A549 (cell line): ENCODE data around the gene RAD51B. TPM values are rescaled to one million over a fixed set of nuclear protein-coding genes. Genes with fewer than 3 reads are reported as not detected.
A peak's percentile ranks its signal among the peaks of the same experiment; 100 is the strongest.
"Not testable (repeated sequence)": the region's sequence is repeated elsewhere in the genome, so short reads cannot be mapped to it uniquely, and the experiment has no call there.

ENCODE experiments used
- ATAC-seq, 2 experiments: fragments of 200-7000 bp in 1 of 2; fragments of >200 bp in 1 of 2; cut with Nextera tagmentation in 1 of 2; cut with Tn5 transposase in 1 of 2; 3 replicates each; pipeline versions ENCODE4 v1.8.0 to v1.9.1; 2018 to 2020; ENCODE audit warnings: mild to moderate bottlenecking in 1 of 2, moderate library complexity in 1 of 2
- CTCF ChIA-PET: fragments of 300-600 bp; sonication (Branson Sonifier 250); formaldehyde crosslinking; extraction: SDS; loops from one replicate; lab custom pipeline; 2021; ENCODE audit warnings: antibody characterized with exemption, inconsistent platforms; lab: Yijun Ruan, JAX
- POLR2A ChIA-PET: fragments of 350-600 bp; formaldehyde crosslinking; extraction: SDS; loops from one replicate; lab custom pipeline; 2021; ENCODE audit warnings: antibody characterized with exemption, inconsistent platforms; lab: Yijun Ruan, JAX
- DNase-seq, 2 experiments: peaks; one replicate each; pipeline versions ENCODE4 v3.0.0 to v3.0.0-alpha.2; 2011 to 2016; ENCODE audit warnings: low read depth in 1 of 2, low spot score in 1 of 2
- FAIRE-seq: peaks from 2 replicates; lab custom pipeline; 2011; peaks lifted over from hg19 to GRCh38; lab: Jason Lieb, UNC
- H3K27ac ChIP-seq, 2 experiments: fragments of >200 bp; sonication (Bioruptor Twin); formaldehyde crosslinking; 3 replicates each; pipeline ENCODE4 v1.5.1; 2016 to 2017
- H3K4me1 ChIP-seq: fragments of >200 bp; sonication (Bioruptor Twin); formaldehyde crosslinking; 3 replicates; pipeline ENCODE4 v1.6.1; 2016
- H3K4me2 ChIP-seq: fragments of >200 bp; sonication (Bioruptor Twin); formaldehyde crosslinking; 3 replicates; pipeline ENCODE4 v1.6.1; 2016
- H3K4me3 ChIP-seq: fragments of >200 bp; sonication (Bioruptor Twin); formaldehyde crosslinking; 3 replicates; pipeline ENCODE4 v1.5.1; 2016
- H3K9me3 ChIP-seq: fragments of >200 bp; sonication (Bioruptor Twin); formaldehyde crosslinking; 3 replicates; pipeline ENCODE4 v1.6.1; 2016
- CHD2 ChIP-seq: fragments of 150-350 bp; IDR thresholded peaks from 2 replicates; pipeline ENCODE4 v1.6.1; 2014; ENCODE audit warnings: low read length; ENCODE audit not compliant: partially characterized antibody
- CHD4 ChIP-seq: fragments of 200-600 bp; sonication (generic); IDR thresholded peaks from 2 replicates; pipeline ENCODE4 v1.6.1; 2016; ENCODE audit warnings: antibody characterized with exemption, mild to moderate bottlenecking, borderline replicate concordance
- EP300 ChIP-seq, 2 experiments: fragments of >200 bp; sonication (Bioruptor Twin); formaldehyde crosslinking; IDR thresholded peaks; 2 replicates in 1 of 2; 3 replicates in 1 of 2; pipeline ENCODE4 v1.6.1; 2016 to 2017
- ESRRA ChIP-seq: fragments of 150-350 bp; IDR thresholded peaks from 2 replicates; pipeline ENCODE4 v1.6.1; 2014; ENCODE audit warnings: mild to moderate bottlenecking, low read length, borderline replicate concordance
- FOSL2 ChIP-seq, 2 experiments: fragments of 450-650 bp in 1 of 2; fragments of >200 bp in 1 of 2; sonication (Bioruptor Twin) in 1 of 2; formaldehyde crosslinking; IDR thresholded peaks; 2 replicates each; pipeline versions ENCODE4 v1.5.0 to v1.6.1; 2016 to 2020; ENCODE audit warnings: mild to moderate bottlenecking in 1 of 2, moderate library complexity in 1 of 2
- GATA3 ChIP-seq: IDR thresholded peaks from 2 replicates; pipeline ENCODE4 v1.6.1; 2012; ENCODE audit warnings: borderline replicate concordance
- HDAC2 ChIP-seq: fragments of 200-600 bp; sonication (generic); IDR thresholded peaks from 2 replicates; pipeline ENCODE4 v1.6.1; 2016
- HEYL ChIP-seq: fragments of 250-450 bp; sonication (Bioruptor Pico); IDR thresholded peaks from 2 replicates; pipeline ENCODE4 v1.8.0; 2021; ENCODE audit warnings: mild to moderate bottlenecking, moderate library complexity
- MAFK ChIP-seq: fragments of 450-650 bp; IDR thresholded peaks from 2 replicates; pipeline ENCODE4 v1.6.1; 2014; ENCODE audit not compliant: partially characterized antibody
- NPAS2 ChIP-seq: fragments of 250-450 bp; sonication (Bioruptor Pico); IDR thresholded peaks from 2 replicates; pipeline ENCODE4 v1.8.0; 2022; ENCODE audit warnings: mild to moderate bottlenecking, moderate library complexity, borderline replicate concordance
- POLR2A ChIP-seq: IDR thresholded peaks from 2 replicates; pipeline ENCODE4 v1.6.1; 2012; ENCODE audit warnings: mild to moderate bottlenecking, low read length
- RARB ChIP-seq: fragments of 250-450 bp; sonication (Bioruptor Pico); IDR thresholded peaks from 2 replicates; pipeline ENCODE4 v1.8.0; 2021; ENCODE audit warnings: mild to moderate bottlenecking, moderate library complexity
- RFX5 ChIP-seq: fragments of 450-650 bp; IDR thresholded peaks from 2 replicates; pipeline ENCODE4 v1.7.1; 2014; ENCODE audit warnings: antibody characterized with exemption, mild to moderate bottlenecking, moderate library complexity
- SREBF2 ChIP-seq: fragments of 450-650 bp; IDR thresholded peaks from 2 replicates; pipeline ENCODE4 v1.6.1; 2014; ENCODE audit warnings: mild to moderate bottlenecking, moderate library complexity
- ZC3H11A ChIP-seq: fragments of 450-650 bp; IDR thresholded peaks from 2 replicates; pipeline ENCODE4 v1.6.1; 2014; ENCODE audit warnings: antibody characterized with exemption, mild to moderate bottlenecking
- ZFP36 ChIP-seq: fragments of 450-650 bp; IDR thresholded peaks from 2 replicates; pipeline ENCODE4 v1.6.1; 2014; ENCODE audit warnings: borderline replicate concordance; ENCODE audit not compliant: partially characterized antibody
- ZNF302 ChIP-seq: fragments of 250-450 bp; sonication (Bioruptor Pico); IDR thresholded peaks from 2 replicates; pipeline ENCODE4 v1.9.0; 2021; ENCODE audit warnings: inconsistent platforms, mild to moderate bottlenecking, moderate library complexity
- WGBS: methylation state at CpG from one replicate; pipeline ENCODE4 v1.1.6; 2017; ENCODE audit errors: missing lambda C conversion rate; 5-methylcytosine and 5-hydroxymethylcytosine counted together
- polyA plus RNA-seq, 4 experiments: library from polyadenylated mRNA; depleted of rRNA in 3 of 4; stranded (reverse); fragments of >200 nt; fragmentation: RNase III in 1 of 4; extraction: RNeasy Plus Mini Kit Qiagen cat#74134 plus additional on column Dnase treatment in 1 of 4; gene quantifications; 2 replicates in 3 of 4; 3 replicates in 1 of 4; pipeline ENCODE4 v1.2.3, GENCODE V29; 2011 to 2017
- TF ChIP-seq, protein P1 (sequence below): fragments of 450-650 bp; IDR thresholded peaks from 2 replicates; pipeline ENCODE4 v1.6.1; 2014; ENCODE audit warnings: antibody characterized with exemption
- TF ChIP-seq, protein P2 (sequence below): fragments of 200-600 bp; sonication (generic); IDR thresholded peaks from 2 replicates; pipeline ENCODE4 v1.6.1; 2016; ENCODE audit warnings: antibody characterized with exemption, mild to moderate bottlenecking, moderate library complexity
- TF ChIP-seq, protein P3 (sequence below): IDR thresholded peaks from 2 replicates; pipeline ENCODE4 v1.6.1; 2012; ENCODE audit warnings: low read depth, borderline replicate concordance

The RAD51B gene
- polyA plus RNA-seq, 2 of the 4 experiments (the other 2 are of a cell fraction), result 7.2 to 10.8 TPM

DNA sequence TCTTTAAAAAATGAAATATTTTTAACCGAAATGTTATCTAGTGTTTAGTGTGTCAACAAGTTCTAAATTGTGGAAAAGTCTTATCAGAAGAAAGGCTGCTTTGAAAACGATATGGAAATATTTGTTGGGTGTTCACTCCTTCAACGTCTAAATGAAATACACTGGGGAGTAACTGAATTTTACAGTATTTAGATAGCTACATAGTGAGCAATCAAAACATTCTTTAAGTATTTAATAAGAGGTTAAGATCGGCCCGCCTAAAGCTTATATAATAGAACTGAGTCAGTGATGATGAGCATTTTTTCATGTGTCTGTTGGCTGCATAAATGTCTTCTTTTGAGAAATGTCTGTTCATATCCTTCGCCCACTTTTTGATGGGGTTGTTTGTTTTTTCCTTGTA, 228.3 kb downstream of the RAD51B start:
- Histone ChIP-seq H3K4me3 (no peak overlapping the region), H3K27ac (peak overlapping the region; percentile 13 to 38; a peak in 4 of 6 replicates), H3K9me3 (no peaks in the 10 kb centered on the region), H3K4me2 (peak overlapping the region; percentile 43), H3K4me1 (peaks cover 18% of the 10 kb centered on the region)
- ChIA-PET CTCF (interaction anchor here (1.2 kb wide), 1 partner anchor 768 kb away, joined by 3 read pairs; no protein-coding TSS in a partner anchor), POLR2A (no interaction called here)
- DNase-seq (peak in 1 of 2 experiments; percentile 50), ATAC-seq (peak in 1 of 2 experiments; percentile 59; a peak in 2 of 6 replicates), FAIRE-seq (no peak)
- 18% methylated on average over 6 of the region's 6 CpGs for WGBS
- TF ChIP-seq GATA3, result peak; percentile 51; the same call in 1 of the 2 replicates
- TF ChIP-seq FOSL2 (IDR thresholded peaks at IDR 0.05), result no peak
- peak; percentile 27; the same call in 1 of the 2 replicates for TF ChIP-seq FOSL2 (CRISPR knock-in tag; IDR thresholded peaks at IDR 0.05)
- TF ChIP-seq, protein P1, sequence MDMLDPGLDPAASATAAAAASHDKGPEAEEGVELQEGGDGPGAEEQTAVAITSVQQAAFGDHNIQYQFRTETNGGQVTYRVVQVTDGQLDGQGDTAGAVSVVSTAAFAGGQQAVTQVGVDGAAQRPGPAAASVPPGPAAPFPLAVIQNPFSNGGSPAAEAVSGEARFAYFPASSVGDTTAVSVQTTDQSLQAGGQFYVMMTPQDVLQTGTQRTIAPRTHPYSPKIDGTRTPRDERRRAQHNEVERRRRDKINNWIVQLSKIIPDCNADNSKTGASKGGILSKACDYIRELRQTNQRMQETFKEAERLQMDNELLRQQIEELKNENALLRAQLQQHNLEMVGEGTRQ, result no peak
- TF ChIP-seq, protein P2, sequence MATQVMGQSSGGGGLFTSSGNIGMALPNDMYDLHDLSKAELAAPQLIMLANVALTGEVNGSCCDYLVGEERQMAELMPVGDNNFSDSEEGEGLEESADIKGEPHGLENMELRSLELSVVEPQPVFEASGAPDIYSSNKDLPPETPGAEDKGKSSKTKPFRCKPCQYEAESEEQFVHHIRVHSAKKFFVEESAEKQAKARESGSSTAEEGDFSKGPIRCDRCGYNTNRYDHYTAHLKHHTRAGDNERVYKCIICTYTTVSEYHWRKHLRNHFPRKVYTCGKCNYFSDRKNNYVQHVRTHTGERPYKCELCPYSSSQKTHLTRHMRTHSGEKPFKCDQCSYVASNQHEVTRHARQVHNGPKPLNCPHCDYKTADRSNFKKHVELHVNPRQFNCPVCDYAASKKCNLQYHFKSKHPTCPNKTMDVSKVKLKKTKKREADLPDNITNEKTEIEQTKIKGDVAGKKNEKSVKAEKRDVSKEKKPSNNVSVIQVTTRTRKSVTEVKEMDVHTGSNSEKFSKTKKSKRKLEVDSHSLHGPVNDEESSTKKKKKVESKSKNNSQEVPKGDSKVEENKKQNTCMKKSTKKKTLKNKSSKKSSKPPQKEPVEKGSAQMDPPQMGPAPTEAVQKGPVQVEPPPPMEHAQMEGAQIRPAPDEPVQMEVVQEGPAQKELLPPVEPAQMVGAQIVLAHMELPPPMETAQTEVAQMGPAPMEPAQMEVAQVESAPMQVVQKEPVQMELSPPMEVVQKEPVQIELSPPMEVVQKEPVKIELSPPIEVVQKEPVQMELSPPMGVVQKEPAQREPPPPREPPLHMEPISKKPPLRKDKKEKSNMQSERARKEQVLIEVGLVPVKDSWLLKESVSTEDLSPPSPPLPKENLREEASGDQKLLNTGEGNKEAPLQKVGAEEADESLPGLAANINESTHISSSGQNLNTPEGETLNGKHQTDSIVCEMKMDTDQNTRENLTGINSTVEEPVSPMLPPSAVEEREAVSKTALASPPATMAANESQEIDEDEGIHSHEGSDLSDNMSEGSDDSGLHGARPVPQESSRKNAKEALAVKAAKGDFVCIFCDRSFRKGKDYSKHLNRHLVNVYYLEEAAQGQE, result no peak

DNA sequence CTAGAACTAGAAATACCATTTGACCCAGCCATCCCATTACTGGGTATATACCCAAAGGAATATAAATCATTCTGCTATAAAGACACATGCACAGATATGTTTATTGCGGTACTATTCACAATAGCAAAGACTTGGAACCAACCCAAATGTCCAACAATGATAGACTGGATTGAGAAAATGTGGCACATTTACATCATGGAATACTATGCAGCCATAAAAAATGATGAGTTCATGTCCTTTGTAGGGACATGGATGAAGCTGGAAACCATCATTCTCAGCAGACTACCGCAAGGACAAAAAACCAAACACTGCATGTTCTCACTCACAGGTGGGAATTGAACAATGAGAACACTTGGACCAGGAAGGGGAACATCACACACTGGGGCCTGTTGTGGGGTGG, 229.2 kb downstream of the RAD51B start:
- POLR2A ChIA-PET, H3K4me1 ChIP-seq, H3K9me3 ChIP-seq, FAIRE-seq, DNase-seq, ATAC-seq, CTCF ChIA-PET, H3K4me3 ChIP-seq, H3K4me2 ChIP-seq, H3K27ac ChIP-seq: not testable (repeated sequence)
- WGBS, result 95% methylated on average over 2 of the region's 2 CpGs

DNA sequence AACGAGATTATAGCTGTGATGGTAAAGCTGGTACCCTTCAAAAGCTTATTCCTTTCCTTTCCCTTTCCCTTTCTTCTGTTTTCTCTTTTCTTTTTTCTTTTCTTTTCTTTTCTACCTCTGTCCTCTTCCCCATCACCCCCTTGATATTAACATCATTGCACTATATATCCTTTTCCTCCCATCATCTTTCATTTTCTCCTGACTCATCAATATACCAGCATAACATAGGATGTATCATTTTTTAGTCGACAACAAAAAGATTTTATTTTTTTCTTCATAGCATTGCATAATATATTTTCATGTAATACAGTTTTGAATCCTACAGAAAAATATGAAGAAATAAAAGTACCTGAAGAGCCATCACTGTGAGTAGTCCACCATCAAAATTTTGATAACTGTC, 230.6 kb downstream of the RAD51B start:
- no peak for ATAC-seq
- CTCF ChIA-PET, result no interaction called here

DNA sequence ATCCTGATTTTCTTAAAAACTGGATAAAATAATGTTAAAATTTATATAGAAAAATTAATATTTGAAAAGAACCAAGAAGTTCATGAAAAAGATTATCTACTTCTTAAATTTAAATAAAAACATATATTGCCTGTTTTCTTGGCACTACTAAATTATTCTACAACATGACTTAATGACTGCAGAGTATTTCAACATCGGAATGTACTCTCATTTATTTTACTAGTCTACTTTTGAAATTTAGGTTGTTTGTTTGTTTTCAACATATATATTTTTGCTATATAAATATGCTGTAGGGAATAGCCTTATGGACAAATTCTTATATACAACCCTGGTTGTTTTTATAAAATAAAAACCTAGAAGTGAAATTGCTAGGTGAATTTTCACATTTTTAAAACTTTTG, 231.6 kb downstream of the RAD51B start:
- ATAC-seq, result no peak
- Histone ChIP-seq H3K4me3 (no peak overlapping the region), H3K9me3 (no peaks in the 10 kb centered on the region), H3K4me1 (peaks cover 8% of the 10 kb centered on the region; the same call in 2 of the 3 replicates), H3K27ac (no peak overlapping the region), H3K4me2 (no peak overlapping the region)
- DNase-seq, result no peak
- no peak for FAIRE-seq
- 89% methylated on average over 1 of the region's 1 CpG for WGBS
- ChIA-PET POLR2A (no interaction called here), CTCF (interaction anchor here (1.8 kb wide), 1 partner anchor 38 kb away, joined by 5 read pairs; no protein-coding TSS in a partner anchor)
- TF ChIP-seq RFX5 (no peak), POLR2A (no peak), RARB (CRISPR knock-in tag) (no peak), ZC3H11A (no peak), CHD4 (no peak), HEYL (CRISPR knock-in tag) (no peak), CHD2 (no peak), ZFP36 (no peak), NPAS2 (CRISPR knock-in tag) (no peak), SREBF2 (no peak), ZNF302 (CRISPR knock-in tag) (no peak), HDAC2 (no peak), EP300 (IDR thresholded peaks at IDR 0.05) (no peak), ESRRA (no peak)
- TF ChIP-seq, protein P2, result no peak
- TF ChIP-seq, protein P3, sequence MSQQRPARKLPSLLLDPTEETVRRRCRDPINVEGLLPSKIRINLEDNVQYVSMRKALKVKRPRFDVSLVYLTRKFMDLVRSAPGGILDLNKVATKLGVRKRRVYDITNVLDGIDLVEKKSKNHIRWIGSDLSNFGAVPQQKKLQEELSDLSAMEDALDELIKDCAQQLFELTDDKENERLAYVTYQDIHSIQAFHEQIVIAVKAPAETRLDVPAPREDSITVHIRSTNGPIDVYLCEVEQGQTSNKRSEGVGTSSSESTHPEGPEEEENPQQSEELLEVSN, result no peak

More for the DNA sequence above, 230.6 kb downstream of the RAD51B start:
- Histone ChIP-seq H3K4me2 (no peak overlapping the region), H3K4me1 (peaks cover 8% of the 10 kb centered on the region; the same call in 2 of the 3 replicates), H3K4me3 (no peak overlapping the region), H3K27ac (no peak overlapping the region), H3K9me3 (no peaks in the 10 kb centered on the region)
- no peak for FAIRE-seq
- no peak for DNase-seq
- POLR2A ChIA-PET, result no interaction called here
- TF ChIP-seq HDAC2 (no peak), MAFK (peak; percentile 83)
- 85% methylated on average over 2 of the region's 2 CpGs for WGBS
